Measurements from ENCODE around the gene PRAC2.

DNA sequence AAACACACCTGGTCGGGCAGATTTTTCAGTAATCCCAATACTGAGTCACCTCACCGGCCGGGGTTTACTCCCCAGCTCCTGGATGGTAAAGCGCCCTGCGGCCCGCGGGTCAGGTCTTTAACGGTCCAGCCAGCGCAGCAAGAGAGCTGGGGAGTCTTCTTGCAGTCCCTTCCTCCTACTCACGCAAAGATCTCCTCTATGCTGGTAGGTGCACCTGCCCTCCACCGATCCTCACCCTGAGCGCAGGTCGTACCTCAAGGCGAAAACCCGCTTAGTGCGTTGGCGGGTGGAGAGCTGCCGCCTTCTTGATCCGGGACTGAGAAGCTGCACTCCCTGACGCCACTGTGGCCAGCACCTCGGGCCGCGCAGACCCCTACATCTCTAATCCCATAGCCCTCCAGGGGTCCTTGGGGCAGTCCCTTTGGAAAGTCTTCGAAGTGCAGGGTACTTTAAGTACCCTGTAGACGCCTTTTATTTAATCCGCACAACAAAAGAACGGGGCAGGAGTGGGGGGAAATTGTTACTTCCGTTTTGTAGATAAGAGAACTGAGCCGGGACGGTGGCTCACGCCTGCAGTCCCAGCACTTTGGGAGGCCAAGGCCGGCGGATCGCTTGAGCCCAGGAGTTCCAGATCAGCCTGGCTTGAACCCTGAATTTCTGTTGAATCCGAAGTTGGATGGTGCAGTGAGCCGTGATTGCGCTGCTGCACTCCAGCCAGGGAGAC is 16.0 kb downstream of the PRAC2 start:
- TF ChIP-seq, protein P1, sequence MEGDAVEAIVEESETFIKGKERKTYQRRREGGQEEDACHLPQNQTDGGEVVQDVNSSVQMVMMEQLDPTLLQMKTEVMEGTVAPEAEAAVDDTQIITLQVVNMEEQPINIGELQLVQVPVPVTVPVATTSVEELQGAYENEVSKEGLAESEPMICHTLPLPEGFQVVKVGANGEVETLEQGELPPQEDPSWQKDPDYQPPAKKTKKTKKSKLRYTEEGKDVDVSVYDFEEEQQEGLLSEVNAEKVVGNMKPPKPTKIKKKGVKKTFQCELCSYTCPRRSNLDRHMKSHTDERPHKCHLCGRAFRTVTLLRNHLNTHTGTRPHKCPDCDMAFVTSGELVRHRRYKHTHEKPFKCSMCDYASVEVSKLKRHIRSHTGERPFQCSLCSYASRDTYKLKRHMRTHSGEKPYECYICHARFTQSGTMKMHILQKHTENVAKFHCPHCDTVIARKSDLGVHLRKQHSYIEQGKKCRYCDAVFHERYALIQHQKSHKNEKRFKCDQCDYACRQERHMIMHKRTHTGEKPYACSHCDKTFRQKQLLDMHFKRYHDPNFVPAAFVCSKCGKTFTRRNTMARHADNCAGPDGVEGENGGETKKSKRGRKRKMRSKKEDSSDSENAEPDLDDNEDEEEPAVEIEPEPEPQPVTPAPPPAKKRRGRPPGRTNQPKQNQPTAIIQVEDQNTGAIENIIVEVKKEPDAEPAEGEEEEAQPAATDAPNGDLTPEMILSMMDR (IDR thresholded peaks at IDR 0.05; ENCODE audit: low read depth, low read length, poor library complexity, severe bottlenecking), result no peak
- no peak for TF ChIP-seq EZH2phosphoT487 (IDR thresholded peaks at IDR 0.05; ENCODE audit: borderline replicate concordance, low read length)

All from DOHH2 (cell line).